ENCODE measurements around the gene OGFR.

OGFR gene

DNA sequence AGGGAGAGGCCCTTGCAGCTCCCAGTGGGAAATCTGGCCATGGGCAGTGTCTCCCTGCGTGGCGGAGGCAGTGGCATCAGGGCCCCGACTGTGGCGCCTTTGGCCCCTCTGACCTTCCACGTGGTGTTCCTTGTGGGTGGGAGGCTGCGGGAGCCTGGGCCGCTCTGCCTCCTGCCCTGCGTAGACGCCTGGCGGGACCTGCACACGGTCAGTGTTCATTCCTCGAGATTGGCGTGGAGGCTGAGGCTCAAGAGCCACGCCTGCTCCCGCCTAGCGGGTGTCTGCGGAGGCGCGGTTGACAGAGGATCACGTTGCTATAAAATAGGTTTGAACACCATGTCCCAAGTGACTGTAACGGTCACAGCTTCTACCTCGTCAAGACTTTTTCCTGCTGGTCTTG lies 26.2 kb downstream of the OGFR start:
- TF ChIP-seq, protein P1, sequence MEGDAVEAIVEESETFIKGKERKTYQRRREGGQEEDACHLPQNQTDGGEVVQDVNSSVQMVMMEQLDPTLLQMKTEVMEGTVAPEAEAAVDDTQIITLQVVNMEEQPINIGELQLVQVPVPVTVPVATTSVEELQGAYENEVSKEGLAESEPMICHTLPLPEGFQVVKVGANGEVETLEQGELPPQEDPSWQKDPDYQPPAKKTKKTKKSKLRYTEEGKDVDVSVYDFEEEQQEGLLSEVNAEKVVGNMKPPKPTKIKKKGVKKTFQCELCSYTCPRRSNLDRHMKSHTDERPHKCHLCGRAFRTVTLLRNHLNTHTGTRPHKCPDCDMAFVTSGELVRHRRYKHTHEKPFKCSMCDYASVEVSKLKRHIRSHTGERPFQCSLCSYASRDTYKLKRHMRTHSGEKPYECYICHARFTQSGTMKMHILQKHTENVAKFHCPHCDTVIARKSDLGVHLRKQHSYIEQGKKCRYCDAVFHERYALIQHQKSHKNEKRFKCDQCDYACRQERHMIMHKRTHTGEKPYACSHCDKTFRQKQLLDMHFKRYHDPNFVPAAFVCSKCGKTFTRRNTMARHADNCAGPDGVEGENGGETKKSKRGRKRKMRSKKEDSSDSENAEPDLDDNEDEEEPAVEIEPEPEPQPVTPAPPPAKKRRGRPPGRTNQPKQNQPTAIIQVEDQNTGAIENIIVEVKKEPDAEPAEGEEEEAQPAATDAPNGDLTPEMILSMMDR (IDR thresholded peaks at IDR 0.05; ENCODE audit: insufficient read depth, low read length, poor library complexity, severe bottlenecking), result no peak
- DNase-seq (ENCODE audit: extremely low read depth, insufficient read length), result no peak
- Histone ChIP-seq H3K4me3 (replicated peaks; ENCODE audit: low read depth, low read length) (no peak overlapping the region), H3K27me3 (replicated peaks; ENCODE audit: control insufficient read depth, insufficient read depth, low read length) (no peaks in the 10 kb centered on the region; the same call in 1 of the 2 replicates), H3K36me3 (ENCODE audit: control insufficient read depth, insufficient read depth, low read length) (no peaks in the 10 kb centered on the region)

- Histone ChIP-seq H3K36me3 (ENCODE audit: control insufficient read depth, insufficient read depth, low read length) (no peaks in the 10 kb centered on the region), H3K4me3 (replicated peaks; ENCODE audit: low read depth, low read length) (no peak overlapping the region), H3K27me3 (replicated peaks; ENCODE audit: control insufficient read depth, insufficient read depth, low read length) (no peaks in the 10 kb centered on the region)
- TF ChIP-seq, protein P1 (IDR thresholded peaks at IDR 0.05; ENCODE audit: insufficient read depth, low read length, poor library complexity, severe bottlenecking), result no peak
- no peak for DNase-seq (ENCODE audit: extremely low read depth, insufficient read length)
These were observed 26.7 kb downstream of the OGFR start for GRCh38 chr20:62831361-62831788.

DNA sequence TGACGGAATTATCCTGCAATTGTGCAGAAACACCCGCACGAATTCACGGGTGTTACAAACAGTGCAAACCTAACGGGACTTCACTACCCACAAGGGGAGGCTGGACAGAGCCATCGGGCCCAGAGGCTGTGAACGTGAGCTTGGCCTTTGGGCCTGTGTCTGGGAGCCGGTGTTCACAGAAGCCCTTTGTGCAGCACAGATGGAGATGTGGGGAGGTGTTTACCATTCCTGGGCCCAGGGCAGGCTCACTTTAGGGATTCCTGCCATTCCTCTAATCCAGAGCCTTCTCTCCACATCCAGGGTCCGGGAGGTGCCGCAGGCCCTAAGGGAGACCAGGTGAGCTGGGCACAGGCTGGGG lies 27.2 kb downstream of the OGFR start:
- Histone ChIP-seq H3K4me3 (replicated peaks; ENCODE audit: low read depth, low read length) (no peak overlapping the region), H3K27me3 (replicated peaks; ENCODE audit: control insufficient read depth, insufficient read depth, low read length) (no peaks in the 10 kb centered on the region), H3K36me3 (ENCODE audit: control insufficient read depth, insufficient read depth, low read length) (no peaks in the 10 kb centered on the region)
- TF ChIP-seq, protein P1 (IDR thresholded peaks at IDR 0.05; ENCODE audit: insufficient read depth, low read length, poor library complexity, severe bottlenecking), result no peak
- no peak for DNase-seq (ENCODE audit: extremely low read depth, insufficient read length)

GRCh38 chr20:62832212-62832922 lies 27.7 kb downstream of the OGFR start:
- no peaks in the 10 kb centered on the region for H3K36me3 ChIP-seq (ENCODE audit: control insufficient read depth, insufficient read depth, low read length)
- H3K27me3 ChIP-seq (replicated peaks; ENCODE audit: control insufficient read depth, insufficient read depth, low read length), result no peaks in the 10 kb centered on the region

DNA sequence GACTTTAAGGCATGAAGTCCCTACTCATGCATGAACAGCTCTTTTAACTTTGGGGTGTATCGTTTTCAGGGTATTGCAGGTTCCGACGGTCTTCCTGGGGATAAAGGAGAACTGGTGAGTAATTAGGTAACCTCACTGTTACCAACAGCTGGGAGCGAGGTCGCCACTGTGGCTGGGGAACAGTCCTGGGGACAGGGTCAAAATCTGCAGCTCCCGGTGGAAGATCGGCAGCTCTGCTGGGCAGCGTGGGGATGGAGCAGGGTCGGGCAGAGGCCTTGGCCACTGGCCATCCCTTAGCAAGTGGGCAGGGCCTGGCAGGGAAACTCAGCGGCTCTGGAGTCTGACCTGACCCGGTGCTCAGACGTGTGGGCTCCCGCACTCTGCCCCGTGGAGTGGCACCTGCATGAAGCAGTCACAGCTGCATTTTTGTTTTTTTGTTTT lies 28.3 kb downstream of the OGFR start:
- no peaks in the 10 kb centered on the region for H3K27me3 ChIP-seq (replicated peaks; ENCODE audit: control insufficient read depth, insufficient read depth, low read length)

More at GRCh38 chr20:62832212-62832922, 27.7 kb downstream of the OGFR start:
- no peak overlapping the region for H3K4me3 ChIP-seq (replicated peaks; ENCODE audit: low read depth, low read length)
- DNase-seq (ENCODE audit: extremely low read depth, insufficient read length), result peak; percentile 48
- TF ChIP-seq, protein P1 (IDR thresholded peaks at IDR 0.05; ENCODE audit: insufficient read depth, low read length, poor library complexity, severe bottlenecking), result no peak

More for the DNA sequence above, 28.3 kb downstream of the OGFR start:
- TF ChIP-seq, protein P1 (IDR thresholded peaks at IDR 0.05; ENCODE audit: insufficient read depth, low read length, poor library complexity, severe bottlenecking), result no peak
- Histone ChIP-seq H3K4me3 (replicated peaks; ENCODE audit: low read depth, low read length) (no peak overlapping the region), H3K36me3 (ENCODE audit: control insufficient read depth, insufficient read depth, low read length) (no peaks in the 10 kb centered on the region)
- DNase-seq (ENCODE audit: extremely low read depth, insufficient read length), result peak; percentile 9
